OCI-LY7 (cell line): Measurements from ENCODE around the gene NPC2. TPM values are rescaled to one million over a fixed set of nuclear protein-coding genes. Genes with fewer than 3 reads are reported as not detected.

Source experiments
- BruUV-seq: library from RNA; stranded (reverse); fragments of 400-500 nt; replicated peaks from 2 replicates; lab custom pipeline; 2021; lab: Mats Ljungman, UMichigan
- CTCF ChIA-PET: fragments of 300-600 bp; sonication (Branson Sonifier 250); formaldehyde crosslinking; loops from one replicate; lab custom pipeline; 2022; ENCODE audit warnings: antibody characterized with exemption; ENCODE audit not compliant: unreplicated experiment; lab: Charles Lee
- POLR2A ChIA-PET: fragments of 300-600 bp; sonication (Branson Sonifier 250); formaldehyde crosslinking; loops from one replicate; lab custom pipeline; 2022; ENCODE audit warnings: antibody characterized with exemption; lab: Charles Lee
- DNase-seq: peaks from one replicate; pipeline ENCODE4 v3.0.0-alpha.2; 2015; ENCODE audit warnings: low spot score
- H2AFZ ChIP-seq: fragments of 200-600 bp; sonication (generic), shearing (Covaris generic); 2 replicates; pipeline ENCODE4 v1.6.1; 2014; ENCODE audit warnings: mild to moderate bottlenecking, antibody characterized with exemption, low read length, moderate library complexity
- H3K27ac ChIP-seq: fragments of 200-600 bp; sonication (generic); 2 replicates; pipeline ENCODE4 v1.5.1; 2014; ENCODE audit warnings: mixed run types, low read depth, mild to moderate bottlenecking, moderate library complexity, low read length, inconsistent platforms; ENCODE audit not compliant: poor library complexity, severe bottlenecking
- H3K36me3 ChIP-seq: fragments of 200-600 bp; sonication (generic); 2 replicates; pipeline ENCODE4 v1.6.1; 2014; ENCODE audit warnings: mild to moderate bottlenecking, antibody characterized with exemption, low read length, moderate library complexity, mixed read lengths; ENCODE audit not compliant: insufficient read depth
- H3K4me1 ChIP-seq: fragments of 200-600 bp; sonication (generic); 2 replicates; pipeline ENCODE4 v1.5.1; 2014; ENCODE audit warnings: mild to moderate bottlenecking, low read length; ENCODE audit not compliant: insufficient read depth, poor library complexity, severe bottlenecking
- H3K4me2 ChIP-seq: fragments of 200-600 bp; sonication (generic); 2 replicates; pipeline ENCODE4 v1.6.1; 2014; ENCODE audit warnings: mild to moderate bottlenecking, low read length
- H3K4me3 ChIP-seq: fragments of 200-600 bp; sonication (generic); 2 replicates; pipeline ENCODE4 v1.5.1; 2014; ENCODE audit warnings: mild to moderate bottlenecking, low read depth, low read length; ENCODE audit not compliant: poor library complexity, severe bottlenecking
- H3K79me2 ChIP-seq: fragments of 200-600 bp; sonication (generic); 2 replicates; pipeline ENCODE4 v1.6.1; 2016; ENCODE audit warnings: low read depth, mild to moderate bottlenecking, low read length, moderate library complexity, mixed read lengths; ENCODE audit not compliant: insufficient read depth
- H3K9me2 ChIP-seq: fragments of 200-600 bp; sonication (generic); 2 replicates; pipeline ENCODE4 v1.6.1; 2016; ENCODE audit warnings: mild to moderate bottlenecking, low read length, mixed read lengths; ENCODE audit not compliant: insufficient read depth
- H3K9me3 ChIP-seq: fragments of 200-600 bp; sonication (generic); 2 replicates; pipeline ENCODE4 v1.6.1; 2014; ENCODE audit warnings: mild to moderate bottlenecking, mixed run types, low read length, mixed read lengths
- H4K20me1 ChIP-seq: fragments of 200-600 bp; sonication (generic); 2 replicates; pipeline ENCODE4 v1.6.1; 2014; ENCODE audit warnings: mild to moderate bottlenecking, antibody characterized with exemption, low read length, moderate library complexity, mixed read lengths; ENCODE audit not compliant: insufficient read depth
- CTCF ChIP-seq: fragments of 200-600 bp; sonication (generic); conservative IDR thresholded peaks from 2 replicates; pipeline ENCODE4 v1.5.1; 2014; ENCODE audit warnings: mild to moderate bottlenecking, antibody characterized with exemption, low read length, moderate library complexity, mixed read lengths
- EZH2phosphoT487 ChIP-seq: fragments of 200-600 bp; sonication (generic); IDR thresholded peaks from 2 replicates; pipeline ENCODE4 v1.6.1; 2018; ENCODE audit warnings: low read depth, borderline replicate concordance, mild to moderate bottlenecking, mixed run types, antibody characterized with exemption, low read length, moderate library complexity, mixed read lengths
- intact Hi-C: fragments of 100-400 bp; cut with micrococcal nuclease; formaldehyde crosslinking; loops from one replicate; pipeline ENCODE4 v1.10.0; 2022; ENCODE audit not compliant: unreplicated experiment
- total RNA-seq, 2 experiments: library from RNA; depleted of rRNA in 1 of 2; stranded (reverse); fragments of >200 nt in 1 of 2; shearing (Covaris generic) in 1 of 2; gene quantifications; 2 replicates each; pipeline ENCODE4 v1.2.3, GENCODE V29; 2014 to 2022

The NPC2 gene
- total RNA-seq, 2 experiments from 2014 or later = 37.8 to 80.8 TPM

- Histone ChIP-seq H3K79me2 (no peaks in the 10 kb centered on the region), H3K9me2 (no peaks in the 10 kb centered on the region), H3K4me3 (no peak overlapping the region), H4K20me1 (no peaks in the 10 kb centered on the region), H2AFZ (no peak overlapping the region), H3K36me3 (no peaks in the 10 kb centered on the region), H3K4me2 (no peak overlapping the region), H3K4me1 (no peaks in the 10 kb centered on the region), H3K27ac (no peak overlapping the region), H3K9me3 (no peaks in the 10 kb centered on the region)
- BruUV-seq = no TSS peak
- ChIA-PET CTCF (no interaction called here), POLR2A (no interaction called here)
- no peak for DNase-seq
- intact Hi-C loops = no loop called here
- no peak for TF ChIP-seq CTCF
- no peak for TF ChIP-seq EZH2phosphoT487
These were observed 16.5 kb downstream of the NPC2 start for GRCh38 chr14:74476607-74477006.

GRCh38 chr14:74476107-74476506 is 17.0 kb downstream of the NPC2 start:
- H3K4me2 ChIP-seq = no peak overlapping the region
- no peaks in the 10 kb centered on the region for H4K20me1 ChIP-seq
- H3K36me3 ChIP-seq = no peaks in the 10 kb centered on the region
- DNase-seq = no peak
- CTCF ChIA-PET = no interaction called here
- no peaks in the 10 kb centered on the region for H3K9me3 ChIP-seq
- H3K9me2 ChIP-seq = no peaks in the 10 kb centered on the region
- no peak overlapping the region for H3K4me3 ChIP-seq
- no peak overlapping the region for H3K27ac ChIP-seq
- no TSS peak for BruUV-seq
- intact Hi-C loops = no loop called here
- POLR2A ChIA-PET = interaction anchor here (0.9 kb wide), 1 partner anchor 15 kb away, joined by 3 read pairs; no protein-coding TSS in a partner anchor
- TF ChIP-seq CTCF = no peak
- H3K4me1 ChIP-seq = no peaks in the 10 kb centered on the region
- H3K79me2 ChIP-seq = no peaks in the 10 kb centered on the region
- H2AFZ ChIP-seq = no peak overlapping the region

GRCh38 chr14:74475678-74476077 is 17.4 kb downstream of the NPC2 start:
- BruUV-seq = no TSS peak

More at GRCh38 chr14:74475678-74476077, 17.4 kb downstream of the NPC2 start:
- no peaks in the 10 kb centered on the region for H3K9me2 ChIP-seq
- intact Hi-C loops = no loop called here
- no peak overlapping the region for H2AFZ ChIP-seq
- no peaks in the 10 kb centered on the region for H3K9me3 ChIP-seq
- TF ChIP-seq CTCF (no peak), EZH2phosphoT487 (no peak)
- no peak overlapping the region for H3K4me2 ChIP-seq
- no peaks in the 10 kb centered on the region for H3K36me3 ChIP-seq
- no peaks in the 10 kb centered on the region for H3K79me2 ChIP-seq
- no peaks in the 10 kb centered on the region for H3K4me1 ChIP-seq
- DNase-seq = no peak
- no peaks in the 10 kb centered on the region for H4K20me1 ChIP-seq
- ChIA-PET CTCF (no interaction called here), POLR2A (interaction anchor here (0.7 to 0.9 kb wide), 2 partner anchors 9 to 15 kb away, joined by 3 to 4 read pairs; no protein-coding TSS in a partner anchor)
- H3K4me3 ChIP-seq = no peak overlapping the region
- H3K27ac ChIP-seq = no peak overlapping the region
